ENCODE data around the gene GOLT1A.

The GOLT1A gene

GRCh38 chr1:204217648-204218000 lies 3.8 kb upstream of the GOLT1A start:
- DNase-seq: no peak

DNA sequence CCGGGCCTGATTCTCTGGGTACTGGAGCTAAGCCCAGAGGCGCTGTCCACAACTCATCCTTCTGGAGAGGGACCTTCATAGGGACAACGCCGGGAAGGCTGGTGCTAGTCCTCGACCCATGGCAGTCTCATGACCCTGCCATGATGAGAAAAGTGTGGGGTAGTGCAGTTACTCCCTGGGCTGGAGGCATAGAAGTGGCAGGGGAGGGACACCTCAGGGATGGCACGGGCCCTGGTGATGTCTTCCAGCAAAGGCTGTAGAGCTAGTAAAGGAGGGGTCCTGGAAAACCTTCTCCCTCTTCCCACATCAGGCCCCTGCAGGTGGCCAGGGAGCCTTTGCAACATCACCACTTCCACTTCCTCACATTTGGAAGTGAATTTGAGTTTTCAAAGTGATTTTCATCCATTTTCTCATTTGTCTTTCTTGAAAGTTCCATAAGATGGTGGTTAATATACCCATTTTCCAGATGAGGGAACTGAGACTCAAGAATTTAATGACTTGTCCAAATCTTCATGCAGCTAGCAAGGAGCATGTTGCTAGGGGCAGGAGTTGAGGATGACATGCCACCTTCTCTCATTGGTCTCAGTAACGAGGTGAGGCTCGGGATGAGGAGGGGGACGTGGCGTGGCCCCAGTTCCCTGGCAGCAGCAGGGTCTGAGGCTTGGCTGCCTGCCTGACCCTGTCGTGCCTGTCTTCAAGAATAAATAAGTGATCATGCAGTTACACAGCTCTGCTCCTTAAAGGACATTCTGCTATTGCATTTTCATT lies 3.3 kb upstream of the GOLT1A start:
- DNase-seq: no peak

- DNase-seq: no peak
Observed at GRCh38 chr1:204216236-204216635, 2.4 kb upstream of the GOLT1A start.

GRCh38 chr1:204212715-204213114 lies 1.1 kb downstream of the GOLT1A start:
- DNase-seq: no peak

DNA sequence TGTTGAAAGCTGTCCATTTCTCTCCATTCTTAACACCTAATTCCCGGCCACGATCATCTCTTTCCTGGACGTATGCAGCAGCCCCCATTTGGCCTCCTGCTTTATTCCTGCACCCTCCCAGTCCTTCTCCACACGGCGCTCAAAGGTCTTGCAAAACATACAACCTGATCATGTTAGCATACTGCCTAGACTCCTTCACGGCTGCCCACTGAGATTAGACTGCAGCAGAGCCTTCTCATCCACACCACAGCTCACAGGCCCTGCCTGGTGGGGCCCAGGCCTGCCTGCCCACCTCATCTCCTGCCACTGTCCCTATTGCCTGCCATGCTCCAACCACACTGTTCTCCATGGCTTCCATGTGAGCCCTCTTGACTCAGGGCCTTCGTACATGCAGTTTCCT lies 2.7 kb downstream of the GOLT1A start:
- DNase-seq: no peak

DNA sequence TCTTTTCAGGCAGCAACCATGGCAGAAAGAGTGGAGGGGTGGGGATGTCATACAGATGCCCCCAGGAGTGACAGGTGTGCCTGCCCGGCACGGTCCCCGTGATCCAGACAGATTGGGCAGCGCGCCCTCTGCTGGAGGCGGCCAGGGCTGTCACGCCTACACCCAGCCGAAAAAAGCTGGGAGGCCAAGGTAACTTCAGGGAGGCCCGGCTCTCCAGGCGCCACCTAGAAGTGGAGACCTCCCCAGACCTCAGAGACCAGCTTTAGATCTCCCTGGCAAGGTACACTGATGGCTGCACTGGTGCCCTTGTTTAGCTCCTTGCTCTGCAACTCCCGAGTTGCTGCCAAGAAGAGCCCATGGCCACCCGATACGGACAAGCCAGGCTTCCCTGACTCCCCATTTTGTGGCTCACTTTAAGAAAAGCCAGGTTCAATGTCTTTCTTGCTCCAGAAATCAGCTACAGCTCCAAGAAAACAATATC lies 6.6 kb downstream of the GOLT1A start:
- DNase-seq: peak; percentile 72

DNA sequence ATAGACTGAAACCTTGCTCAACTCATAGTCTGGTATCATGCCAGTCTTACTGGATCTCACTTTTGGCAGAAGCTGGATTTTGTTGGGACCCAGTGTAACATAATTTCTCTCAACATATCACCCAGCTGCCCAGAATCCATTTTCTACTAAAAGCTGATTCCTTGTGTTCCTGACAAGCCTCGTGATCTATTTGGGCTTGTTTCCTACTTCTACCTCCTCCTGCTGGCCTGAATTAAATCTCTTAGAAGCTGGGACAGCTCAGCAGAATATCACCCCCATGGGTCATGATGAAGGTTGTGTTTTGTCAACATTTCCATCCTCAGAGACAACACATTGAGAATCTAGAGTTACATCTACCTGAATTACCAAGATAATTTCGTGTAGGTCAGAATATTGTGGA lies 7.7 kb downstream of the GOLT1A start:
- DNase-seq: no peak

GRCh38 chr1:204205486-204205885 lies 8.3 kb downstream of the GOLT1A start:
- DNase-seq: no peak

DNA sequence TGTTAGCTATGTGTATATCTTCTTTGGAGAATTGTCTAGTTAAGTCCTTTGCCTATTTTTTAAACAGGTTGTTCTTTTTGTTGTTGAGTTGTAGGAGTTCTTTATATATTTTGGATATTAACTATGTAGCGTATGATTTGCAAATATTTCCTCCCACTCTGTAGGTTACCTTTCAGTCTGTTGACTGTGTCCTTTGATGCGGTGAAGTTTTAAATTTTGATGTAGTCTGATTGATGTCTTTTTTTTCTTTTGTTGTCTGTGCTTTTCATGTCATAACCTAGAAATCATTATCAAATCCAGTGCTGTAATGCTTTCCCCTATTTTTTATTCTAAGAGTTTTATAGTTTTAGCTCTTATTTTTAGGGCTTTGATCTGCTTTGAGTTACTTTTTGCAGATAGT lies 8.8 kb downstream of the GOLT1A start:
- DNase-seq: no peak

- no peak for DNase-seq
Observed at GRCh38 chr1:204203206-204203767, 10.5 kb downstream of the GOLT1A start.

- no peak for DNase-seq
Observed at GRCh38 chr1:204202481-204202880, 11.3 kb downstream of the GOLT1A start.

DNA sequence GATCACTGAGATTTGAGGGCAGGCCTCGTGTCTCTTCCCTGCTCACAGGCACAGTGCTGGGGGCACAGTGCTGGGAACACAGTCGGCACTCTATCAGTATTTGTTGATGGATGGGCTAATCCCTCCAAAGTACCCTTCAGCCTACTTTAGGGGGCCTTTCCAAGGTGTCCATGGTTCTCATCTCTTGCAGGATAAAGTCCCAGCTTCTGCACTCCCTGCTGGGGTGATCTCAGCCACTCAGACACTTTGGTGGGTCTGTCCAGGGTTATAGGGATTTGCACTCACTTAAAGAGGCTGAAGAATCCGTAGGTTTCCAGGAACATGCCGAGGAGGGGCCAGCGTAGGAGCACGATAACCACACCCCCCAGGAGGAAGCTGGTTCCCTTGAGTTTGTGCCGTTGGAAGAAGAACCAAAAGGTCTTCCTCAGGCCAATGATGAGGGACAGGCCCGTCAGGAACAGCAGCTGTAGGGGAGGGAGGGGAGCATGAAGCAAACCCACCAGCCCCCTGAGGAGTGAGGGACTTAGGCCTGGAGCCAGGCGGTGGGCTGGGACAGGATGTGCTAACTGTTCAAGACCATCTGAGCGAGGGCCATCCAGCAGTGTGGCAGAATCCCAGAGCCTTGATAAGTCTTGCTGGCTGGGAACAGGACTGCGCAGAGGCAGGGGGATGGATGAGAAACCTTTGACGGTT lies 12.3 kb downstream of the GOLT1A start:
- DNase-seq: no peak

- DNase-seq: no peak
Observed at GRCh38 chr1:204199579-204199978, 14.2 kb downstream of the GOLT1A start.

GRCh38 chr1:204198348-204199340 lies 15.1 kb downstream of the GOLT1A start:
- DNase-seq: no peak

GRCh38 chr1:204197068-204197467 lies 16.7 kb downstream of the GOLT1A start:
- DNase-seq: no peak

DNA sequence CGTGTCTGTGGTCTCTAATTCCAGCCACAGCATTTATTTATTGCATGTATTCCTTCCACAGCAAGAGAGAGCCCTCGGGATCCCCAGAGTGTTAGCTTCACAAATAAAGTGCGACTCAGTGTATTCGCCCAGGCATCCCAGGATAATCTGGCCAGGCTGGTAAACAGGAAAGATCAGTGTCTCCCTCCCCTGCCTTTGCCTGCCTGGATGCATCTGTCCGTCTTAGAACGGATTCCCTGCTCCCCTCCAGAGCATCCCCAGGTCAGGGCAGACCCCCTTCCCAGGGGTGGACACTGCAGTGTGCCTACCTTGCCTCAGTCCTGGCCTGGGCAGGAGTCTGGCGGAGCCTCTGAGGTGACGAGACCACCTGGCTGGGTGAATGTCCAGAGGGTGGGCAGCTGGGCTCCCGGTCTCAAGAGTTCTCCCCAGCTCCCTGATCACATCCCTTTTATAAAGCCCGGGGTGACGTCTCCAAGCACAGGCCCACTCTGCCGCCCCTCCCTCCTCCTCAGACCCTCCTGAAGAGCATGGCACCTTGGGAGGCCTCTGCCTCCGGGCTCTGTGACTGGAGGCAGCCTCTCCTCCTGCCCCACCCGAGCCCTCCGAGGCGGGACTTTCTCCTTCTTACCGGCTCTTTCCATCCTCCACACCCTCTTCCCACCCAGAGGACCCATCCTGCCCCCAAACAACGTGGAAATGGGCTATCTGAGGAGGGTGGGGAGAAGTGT lies 17.6 kb downstream of the GOLT1A start, which contains the start of gene KISS1:
Gene KISS1, minus strand, starts transcription at position 424 of the 728 bp plus-strand sequence. CDS start 3,615 bp downstream, outside the sequence.
- DNase-seq: no peak

- DNase-seq: no peak
Observed at GRCh38 chr1:204194771-204195170, 19.0 kb downstream of the GOLT1A start.

GRCh38 chr1:204194080-204194479 lies 19.7 kb downstream of the GOLT1A start:
- DNase-seq: no peak

DNA sequence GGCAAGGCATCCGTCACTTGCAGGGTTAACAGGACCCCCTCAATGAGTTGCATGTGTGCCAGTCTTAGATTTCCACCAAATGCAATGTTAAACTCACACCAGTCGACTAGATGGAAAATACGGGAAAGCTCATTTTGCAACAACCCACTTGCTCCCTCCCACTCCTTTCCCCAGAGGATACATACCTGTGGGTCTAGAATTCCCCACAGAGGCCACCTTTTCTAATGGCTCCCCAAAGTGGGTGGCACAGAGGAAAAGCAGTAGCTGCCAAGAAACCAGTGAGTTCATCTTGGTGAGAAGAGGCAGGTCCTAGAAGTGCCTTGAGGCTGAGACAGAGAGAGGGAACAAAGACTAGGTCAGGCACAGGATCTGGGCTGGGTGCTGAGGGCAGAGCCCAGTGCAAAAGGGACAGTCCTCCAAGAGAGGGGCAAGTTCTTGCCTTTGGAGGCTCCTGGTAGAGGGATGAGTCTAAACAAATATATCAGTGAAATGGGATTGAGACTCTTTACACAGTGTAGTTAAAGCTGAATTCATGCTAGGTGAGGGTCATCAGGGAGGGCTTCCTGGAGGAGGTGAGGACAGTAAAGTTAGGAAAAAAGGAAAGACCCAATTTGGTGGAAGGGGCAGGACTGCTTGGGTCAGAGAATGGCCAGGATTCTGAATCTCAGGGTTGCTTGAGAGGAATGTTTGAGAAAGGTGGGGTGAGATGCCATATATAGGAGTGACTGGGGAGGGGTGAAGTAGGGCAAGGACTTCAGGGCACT lies 21.0 kb downstream of the GOLT1A start:
- no peak for DNase-seq

GRCh38 chr1:204192046-204192445 lies 21.7 kb downstream of the GOLT1A start:
- no peak for DNase-seq

DNA sequence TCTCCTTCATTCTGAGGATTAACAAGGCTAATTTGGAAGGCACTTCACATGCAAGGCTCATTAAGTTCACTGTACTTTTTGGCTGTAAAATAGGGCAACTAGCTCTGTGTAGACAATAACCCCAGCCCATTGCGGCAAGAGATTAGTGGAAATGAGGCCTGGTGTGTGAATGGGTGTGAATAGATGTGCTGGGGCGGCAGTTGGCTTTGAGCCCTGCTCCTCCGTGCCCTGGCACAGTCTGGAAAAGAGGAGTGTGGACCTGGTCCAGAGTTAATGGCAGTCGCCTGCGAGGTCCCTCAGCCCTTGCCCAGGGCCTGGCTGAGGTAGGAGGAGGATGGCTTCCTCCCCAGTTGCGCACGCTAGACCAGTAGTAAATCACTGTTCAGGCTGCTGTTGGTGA lies 22.3 kb downstream of the GOLT1A start:
- DNase-seq: no peak

Data from T-helper 9 cell (primary cell).